ENCODE measurements around the gene GRXCR1. TPM values are rescaled to one million over a fixed set of nuclear protein-coding genes. Genes with fewer than 3 reads are reported as not detected.

GRXCR1 gene
- total RNA-seq, 1 donor from 2014 or later: not detected

DNA sequence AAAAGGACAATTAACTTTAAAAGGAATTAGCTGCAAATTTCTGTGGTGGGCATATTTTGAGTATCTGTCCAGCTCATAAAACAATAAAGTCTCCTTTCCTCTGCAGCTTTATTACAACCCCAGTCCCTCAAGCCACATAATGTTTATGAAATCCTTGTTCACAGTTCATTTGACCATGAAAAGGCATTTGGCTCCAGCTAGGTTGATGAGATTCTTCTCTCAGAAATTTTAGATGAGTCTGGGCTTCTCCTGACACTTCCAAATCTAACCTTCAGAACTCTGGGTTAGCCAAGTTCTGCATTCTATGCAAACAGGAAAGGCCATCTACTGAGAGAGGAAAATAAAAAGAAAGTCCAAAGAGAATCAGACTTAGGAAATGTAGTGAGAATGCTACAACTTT lies 156.8 kb downstream of the GRXCR1 start:
- TF ChIP-seq, protein P1, sequence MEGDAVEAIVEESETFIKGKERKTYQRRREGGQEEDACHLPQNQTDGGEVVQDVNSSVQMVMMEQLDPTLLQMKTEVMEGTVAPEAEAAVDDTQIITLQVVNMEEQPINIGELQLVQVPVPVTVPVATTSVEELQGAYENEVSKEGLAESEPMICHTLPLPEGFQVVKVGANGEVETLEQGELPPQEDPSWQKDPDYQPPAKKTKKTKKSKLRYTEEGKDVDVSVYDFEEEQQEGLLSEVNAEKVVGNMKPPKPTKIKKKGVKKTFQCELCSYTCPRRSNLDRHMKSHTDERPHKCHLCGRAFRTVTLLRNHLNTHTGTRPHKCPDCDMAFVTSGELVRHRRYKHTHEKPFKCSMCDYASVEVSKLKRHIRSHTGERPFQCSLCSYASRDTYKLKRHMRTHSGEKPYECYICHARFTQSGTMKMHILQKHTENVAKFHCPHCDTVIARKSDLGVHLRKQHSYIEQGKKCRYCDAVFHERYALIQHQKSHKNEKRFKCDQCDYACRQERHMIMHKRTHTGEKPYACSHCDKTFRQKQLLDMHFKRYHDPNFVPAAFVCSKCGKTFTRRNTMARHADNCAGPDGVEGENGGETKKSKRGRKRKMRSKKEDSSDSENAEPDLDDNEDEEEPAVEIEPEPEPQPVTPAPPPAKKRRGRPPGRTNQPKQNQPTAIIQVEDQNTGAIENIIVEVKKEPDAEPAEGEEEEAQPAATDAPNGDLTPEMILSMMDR (IDR thresholded peaks at IDR 0.05): no peak
- TF ChIP-seq EZH2 (IDR thresholded peaks at IDR 0.05) (no peak), EZH2phosphoT487 (IDR thresholded peaks at IDR 0.05) (no peak)
- Histone ChIP-seq H3K9me3 (ENCODE audit: low read depth) (no peaks in the 10 kb centered on the region), H3K36me3 (no peaks in the 10 kb centered on the region), H3F3A (ENCODE audit: low read depth) (no peaks in the 10 kb centered on the region), H2AFZ (replicated peaks) (no peak overlapping the region), H3K79me2 (ENCODE audit: low read depth) (no peaks in the 10 kb centered on the region), H3K27ac (no peak overlapping the region), H3K4me1 (no peaks in the 10 kb centered on the region), H3K27me3 (no peaks in the 10 kb centered on the region), H4K20me1 (ENCODE audit: low read depth) (no peaks in the 10 kb centered on the region), H3K4me2 (no peak overlapping the region), H3K4me3 (no peak overlapping the region), H3K9ac (no peak overlapping the region)
- no peaks in the 10 kb centered on the region for H3K9me3 Mint-ChIP-seq
- peaks cover 3% of the 10 kb centered on the region for H3K4me1 Mint-ChIP-seq
- no peak overlapping the region for H3K27ac Mint-ChIP-seq
- no peak for DNase-seq (ENCODE audit: low spot score)
- peaks cover 3% of the 10 kb centered on the region for H3K27me3 Mint-ChIP-seq (ENCODE audit: insufficient read depth, low read depth)
- no peaks in the 10 kb centered on the region for H3K36me3 Mint-ChIP-seq
- no peak overlapping the region for H3K4me3 Mint-ChIP-seq

GRCh38 chr4:43066415-43066814 lies 173.9 kb downstream of the GRXCR1 start:
- no peaks in the 10 kb centered on the region for H3K27me3 ChIP-seq
- no peaks in the 10 kb centered on the region for H3K9me3 ChIP-seq (ENCODE audit: low read depth)
- DNase-seq (ENCODE audit: low spot score): no peak
- no peaks in the 10 kb centered on the region for H3F3A ChIP-seq (ENCODE audit: low read depth)
- Mint-ChIP-seq H3K4me1 (no peaks in the 10 kb centered on the region), H3K9me3 (no peaks in the 10 kb centered on the region), H3K4me3 (no peak overlapping the region), H3K27me3 (ENCODE audit: insufficient read depth, low read depth) (peaks cover 2% of the 10 kb centered on the region), H3K27ac (no peak overlapping the region), H3K36me3 (no peaks in the 10 kb centered on the region)
- H3K4me3 ChIP-seq: no peak overlapping the region
- H3K27ac ChIP-seq: no peak overlapping the region
- H3K79me2 ChIP-seq (ENCODE audit: low read depth): no peaks in the 10 kb centered on the region
- H2AFZ ChIP-seq (replicated peaks): no peak overlapping the region
- H4K20me1 ChIP-seq (ENCODE audit: low read depth): no peaks in the 10 kb centered on the region
- no peaks in the 10 kb centered on the region for H3K36me3 ChIP-seq
- TF ChIP-seq, protein P1 (IDR thresholded peaks at IDR 0.05): no peak
- H3K4me1 ChIP-seq: no peaks in the 10 kb centered on the region
- no peak overlapping the region for H3K4me2 ChIP-seq
- H3K9ac ChIP-seq: no peak overlapping the region

- Mint-ChIP-seq H3K27ac (no peak overlapping the region), H3K9me3 (peaks cover 7% of the 10 kb centered on the region), H3K27me3 (ENCODE audit: insufficient read depth, low read depth) (no peaks in the 10 kb centered on the region), H3K4me3 (no peak overlapping the region), H3K36me3 (no peaks in the 10 kb centered on the region), H3K4me1 (no peaks in the 10 kb centered on the region)
- Histone ChIP-seq H3F3A (ENCODE audit: low read depth) (no peaks in the 10 kb centered on the region), H3K79me2 (ENCODE audit: low read depth) (no peaks in the 10 kb centered on the region), H3K36me3 (no peaks in the 10 kb centered on the region), H4K20me1 (ENCODE audit: low read depth) (no peaks in the 10 kb centered on the region), H3K9me3 (ENCODE audit: low read depth) (no peaks in the 10 kb centered on the region), H3K27ac (no peak overlapping the region), H3K4me2 (no peak overlapping the region), H3K27me3 (no peaks in the 10 kb centered on the region), H3K4me3 (no peak overlapping the region), H3K9ac (no peak overlapping the region), H3K4me1 (no peaks in the 10 kb centered on the region), H2AFZ (replicated peaks) (no peak overlapping the region)
- no peak for DNase-seq (ENCODE audit: low spot score)
- TF ChIP-seq, protein P1 (IDR thresholded peaks at IDR 0.05): no peak
- TF ChIP-seq EZH2 (IDR thresholded peaks at IDR 0.05): no peak
- TF ChIP-seq EZH2phosphoT487 (IDR thresholded peaks at IDR 0.05): no peak
These were observed 178.6 kb downstream of the GRXCR1 start for GRCh38 chr4:43071069-43071468.

Small RNA genes within 50 kb of the gene (small RNA-seq; reads per million reads assigned to genes)
- not detected for gene RN7SKP82

Other genes with a start within 250 kb of the GRXCR1 start
- gene ATP8A1, start 235.6 kb upstream of the GRXCR1 start, total RNA-seq (ENCODE audit: low replicate concordance): 27.6 and 46.1 TPM in 2 replicates

Measured in neural progenitor cell (in vitro differentiated cells).